ENCODE measurements around the gene NOXA1. TPM values are rescaled to one million over a fixed set of nuclear protein-coding genes. Genes with fewer than 3 reads are reported as not detected.

Gene NOXA1
- polyA plus RNA-seq, 1 donor from 2014 or later = 1.7 TPM

DNA sequence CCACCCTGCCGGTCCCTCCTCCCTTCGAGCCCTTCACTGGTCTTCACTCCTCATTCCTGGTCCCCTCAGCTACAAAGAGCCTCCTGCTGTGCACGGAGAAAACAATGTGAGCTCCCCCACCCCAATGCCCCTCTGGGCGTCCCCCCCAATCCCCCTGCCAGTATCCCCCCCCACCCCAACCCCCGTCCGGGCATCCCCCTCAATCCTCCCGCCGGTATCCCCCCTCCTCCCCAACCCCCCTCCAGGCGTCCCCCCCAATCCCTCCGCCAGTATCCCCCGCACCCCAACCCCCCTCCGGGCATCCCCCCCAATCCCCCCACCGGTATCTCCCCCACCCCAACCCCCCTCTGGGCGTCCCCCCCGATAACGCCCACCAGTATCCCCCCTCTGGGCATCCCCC is 43.0 kb upstream of the NOXA1 start:
- Histone ChIP-seq H3K4me3 (ENCODE audit: low read length) (no peak overlapping the region), H3K9me3 (ENCODE audit: low read length) (no peaks in the 10 kb centered on the region), H4K20me1 (ENCODE audit: insufficient read depth) (no peaks in the 10 kb centered on the region), H3K27ac (ENCODE audit: low read length) (no peak overlapping the region), H3F3A (ENCODE audit: insufficient read depth, low read length, poor library complexity, severe bottlenecking) (no peaks in the 10 kb centered on the region), H3K79me2 (replicated peaks; ENCODE audit: insufficient read depth, low read length) (no peaks in the 10 kb centered on the region), H3K36me3 (ENCODE audit: insufficient read depth, low read length) (no peaks in the 10 kb centered on the region), H3K9me2 (ENCODE audit: insufficient read depth, low read length) (no peaks in the 10 kb centered on the region), H3K27me3 (ENCODE audit: insufficient read depth, low read depth, low read length) (no peaks in the 10 kb centered on the region), H3K9ac (ENCODE audit: low read length) (no peak overlapping the region), H2AFZ (ENCODE audit: low read depth, low read length) (no peak overlapping the region), H3K4me2 (ENCODE audit: low read length) (no peak overlapping the region)
- TF ChIP-seq RAD21 (conservative IDR thresholded peaks at IDR 0.05) (no peak), CTCF (IDR thresholded peaks at IDR 0.05; ENCODE audit: poor library complexity, severe bottlenecking) (no peak), POLR2AphosphoS5 (IDR thresholded peaks at IDR 0.05) (no peak)

- no peak for TF ChIP-seq EP300 (conservative IDR thresholded peaks at IDR 0.05; ENCODE audit: poor library complexity, severe bottlenecking)
- no peak for TF ChIP-seq TAF1 (IDR thresholded peaks at IDR 0.05; ENCODE audit: low read depth)
- Histone ChIP-seq H3K27ac (ENCODE audit: low read length) (no peak overlapping the region), H3K9me3 (ENCODE audit: low read length) (no peaks in the 10 kb centered on the region), H3K36me3 (ENCODE audit: insufficient read depth, low read length) (no peaks in the 10 kb centered on the region), H3K27me3 (ENCODE audit: insufficient read depth, low read depth, low read length) (no peaks in the 10 kb centered on the region), H3K4me2 (ENCODE audit: low read length) (no peak overlapping the region), H3K79me2 (replicated peaks; ENCODE audit: insufficient read depth, low read length) (no peaks in the 10 kb centered on the region), H2AFZ (ENCODE audit: low read depth, low read length) (no peak overlapping the region), H3K9ac (ENCODE audit: low read length) (no peak overlapping the region), H3K9me2 (ENCODE audit: insufficient read depth, low read length) (no peaks in the 10 kb centered on the region), H3F3A (ENCODE audit: insufficient read depth, low read length, poor library complexity, severe bottlenecking) (no peaks in the 10 kb centered on the region), H4K20me1 (ENCODE audit: insufficient read depth) (no peaks in the 10 kb centered on the region), H3K4me3 (ENCODE audit: low read length) (no peak overlapping the region)
Observed at GRCh38 chr9:137380606-137381005, 42.6 kb upstream of the NOXA1 start.

- Histone ChIP-seq H3K4me2 (ENCODE audit: low read length) (no peak overlapping the region), H3K9ac (ENCODE audit: low read length) (no peak overlapping the region), H2AFZ (ENCODE audit: low read depth, low read length) (no peak overlapping the region), H3K9me3 (ENCODE audit: low read length) (no peaks in the 10 kb centered on the region), H3K9me2 (ENCODE audit: insufficient read depth, low read length) (no peaks in the 10 kb centered on the region), H3F3A (ENCODE audit: insufficient read depth, low read length, poor library complexity, severe bottlenecking) (no peaks in the 10 kb centered on the region), H3K27me3 (ENCODE audit: insufficient read depth, low read depth, low read length) (no peaks in the 10 kb centered on the region), H3K4me3 (ENCODE audit: low read length) (no peak overlapping the region), H3K79me2 (replicated peaks; ENCODE audit: insufficient read depth, low read length) (no peaks in the 10 kb centered on the region), H3K27ac (ENCODE audit: low read length) (no peak overlapping the region), H3K36me3 (ENCODE audit: insufficient read depth, low read length) (no peaks in the 10 kb centered on the region), H4K20me1 (ENCODE audit: insufficient read depth) (no peaks in the 10 kb centered on the region)
- TF ChIP-seq SMC3 (conservative IDR thresholded peaks at IDR 0.05; ENCODE audit: poor library complexity) (no peak), MXI1 (conservative IDR thresholded peaks at IDR 0.05; ENCODE audit: poor library complexity, severe bottlenecking) (no peak)
Observed at GRCh38 chr9:137381501-137382443, 41.4 kb upstream of the NOXA1 start.

All from neural cell (in vitro differentiated cells).